Testis (tissue), 2 donors: Measurements from ENCODE around the gene COL25A1.

ENCODE experiments used
- POLR2A ChIP-seq: fragments of 450-650 bp; IDR thresholded peaks from one replicate; pipeline ENCODE4 v1.6.1; 2017; ENCODE audit warnings: antibody characterized with exemption, mild to moderate bottlenecking, moderate library complexity
- TF ChIP-seq, protein P1 (sequence below), 3 experiments: fragments of 450-650 bp in 2 of 3; fragments of 200-600 bp in 1 of 3; sonication (generic) in 1 of 3; IDR thresholded peaks; one replicate each; pipeline ENCODE4 v1.5.1; 2016 to 2019; ENCODE audit warnings: antibody characterized with exemption in 3 of 3, mild to moderate bottlenecking in 2 of 3, moderate library complexity in 1 of 3

DNA sequence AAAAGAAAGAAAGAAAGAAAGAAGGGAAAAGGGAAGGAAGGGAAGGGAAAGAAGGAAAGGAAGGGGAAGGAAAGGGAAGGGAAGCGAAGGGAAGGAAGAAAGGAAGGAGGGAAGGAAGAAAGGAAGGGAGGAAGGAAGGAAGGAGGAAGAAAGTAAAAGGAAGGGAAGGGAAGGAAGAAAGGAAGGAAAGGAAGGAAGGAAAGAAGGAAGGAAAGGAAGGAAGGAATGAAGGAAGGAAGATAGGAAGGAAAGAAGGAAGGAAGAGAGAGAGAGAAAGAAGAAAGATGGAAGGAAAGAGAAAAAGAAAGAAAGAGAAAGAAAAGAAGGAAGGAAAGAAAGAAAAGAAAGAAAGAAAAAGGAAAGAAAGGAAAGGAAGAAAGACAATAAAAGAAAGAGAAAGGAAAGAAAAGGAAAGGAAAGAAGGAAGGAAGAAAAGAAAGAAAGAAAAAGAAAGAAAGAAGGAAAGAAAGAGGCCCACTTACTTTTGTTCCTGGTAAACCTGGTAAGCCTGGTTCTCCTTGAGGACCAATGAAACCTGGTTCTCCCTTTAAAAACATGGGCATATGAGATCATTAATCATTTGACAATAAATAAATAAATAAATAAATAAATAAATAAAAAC, 433.7 kb downstream of the COL25A1 start:
- TF ChIP-seq, protein P1, sequence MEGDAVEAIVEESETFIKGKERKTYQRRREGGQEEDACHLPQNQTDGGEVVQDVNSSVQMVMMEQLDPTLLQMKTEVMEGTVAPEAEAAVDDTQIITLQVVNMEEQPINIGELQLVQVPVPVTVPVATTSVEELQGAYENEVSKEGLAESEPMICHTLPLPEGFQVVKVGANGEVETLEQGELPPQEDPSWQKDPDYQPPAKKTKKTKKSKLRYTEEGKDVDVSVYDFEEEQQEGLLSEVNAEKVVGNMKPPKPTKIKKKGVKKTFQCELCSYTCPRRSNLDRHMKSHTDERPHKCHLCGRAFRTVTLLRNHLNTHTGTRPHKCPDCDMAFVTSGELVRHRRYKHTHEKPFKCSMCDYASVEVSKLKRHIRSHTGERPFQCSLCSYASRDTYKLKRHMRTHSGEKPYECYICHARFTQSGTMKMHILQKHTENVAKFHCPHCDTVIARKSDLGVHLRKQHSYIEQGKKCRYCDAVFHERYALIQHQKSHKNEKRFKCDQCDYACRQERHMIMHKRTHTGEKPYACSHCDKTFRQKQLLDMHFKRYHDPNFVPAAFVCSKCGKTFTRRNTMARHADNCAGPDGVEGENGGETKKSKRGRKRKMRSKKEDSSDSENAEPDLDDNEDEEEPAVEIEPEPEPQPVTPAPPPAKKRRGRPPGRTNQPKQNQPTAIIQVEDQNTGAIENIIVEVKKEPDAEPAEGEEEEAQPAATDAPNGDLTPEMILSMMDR (IDR thresholded peaks at IDR 0.05), result no peak
- no peak for TF ChIP-seq POLR2A
